ENCODE results near the gene HYAL4. TPM values are rescaled to one million over a fixed set of nuclear protein-coding genes. Genes with fewer than 3 reads are reported as not detected.

HYAL4 gene
- total RNA-seq, 1 experiment from 2014 or later, result not detected

- DNase-seq (ENCODE audit: low read depth), result no peak
These were observed 56.1 kb downstream of the HYAL4 start for GRCh38 chr7:123901101-123901500.

GRCh38 chr7:123905714-123906113 is 60.7 kb downstream of the HYAL4 start:
- no peak for DNase-seq (ENCODE audit: low read depth)

GRCh38 chr7:123916240-123916724 is 71.3 kb downstream of the HYAL4 start:
- DNase-seq (ENCODE audit: low read depth), result no peak

- DNase-seq (ENCODE audit: low read depth), result no peak
These were observed 72.9 kb downstream of the HYAL4 start for GRCh38 chr7:123917878-123918277.

- DNase-seq (ENCODE audit: low read depth), result no peak
These were observed 73.3 kb downstream of the HYAL4 start for GRCh38 chr7:123918309-123918708.

- no peak for DNase-seq (ENCODE audit: low read depth)
These were observed 78.6 kb downstream of the HYAL4 start for GRCh38 chr7:123923599-123923998.

GRCh38 chr7:123924941-123925340 is 80.0 kb downstream of the HYAL4 start, which contains the start of gene SPAM1:
Gene SPAM1, plus strand, starts transcription at chr7:123925241. Its CDS starts 28,330 bp downstream, at chr7:123953571.
- no peak for DNase-seq (ENCODE audit: low read depth)

Other genes starting within 250 kb of the HYAL4 start
- gene ASB15, start 243.3 kb upstream of the HYAL4 start, total RNA-seq (2014; rRNA removed; shearing (Covaris generic)), result 0.12 TPM in 1 of 2 replicates, not detected in the other
- gene LMOD2, start 189.3 kb upstream of the HYAL4 start, total RNA-seq (2014; rRNA removed; shearing (Covaris generic)), result not detected in 2 replicates
- gene WASL, start 96.2 kb upstream of the HYAL4 start, total RNA-seq (2014; rRNA removed; shearing (Covaris generic)), result 18.3 and 25.8 TPM in 2 replicates
- gene SPAM1, start 80.1 kb downstream of the HYAL4 start, total RNA-seq (2014; rRNA removed; shearing (Covaris generic)), result not detected in 2 replicates
- not detected in 2 replicates for gene TMEM229A, start 187.9 kb downstream of the HYAL4 start, total RNA-seq (2014; rRNA removed; shearing (Covaris generic))